Caco-2 (cell line): ENCODE data around the gene TACO1. TPM values are rescaled to one million over a fixed set of nuclear protein-coding genes. Genes with fewer than 3 reads are reported as not detected.

ENCODE experiments used
- BruUV-seq: library from RNA; stranded (reverse); fragments of 400-500 nt; replicated peaks from 2 replicates; lab custom pipeline; 2021; lab: Mats Ljungman, UMichigan
- CTCF ChIA-PET: fragments of 300-600 bp; sonication (Branson Sonifier 250); formaldehyde crosslinking; loops from one replicate; lab custom pipeline; 2022; ENCODE audit warnings: antibody characterized with exemption; lab: Charles Lee
- POLR2A ChIA-PET: fragments of 300-600 bp; sonication (Branson Sonifier 250); formaldehyde crosslinking; loops from one replicate; lab custom pipeline; 2022; ENCODE audit warnings: antibody characterized with exemption; lab: Charles Lee
- DNase-seq, 2 experiments: peaks; one replicate each; pipeline versions ENCODE4 v3.0.0 to v3.0.0-alpha.2; 2020 to 2022
- H3K27me3 ChIP-seq: replicated peaks from 2 replicates; pipeline ENCODE4 v1.6.0; 2011; ENCODE audit warnings: low read length; ENCODE audit not compliant: control insufficient read depth, insufficient read depth
- H3K36me3 ChIP-seq: 2 replicates; pipeline ENCODE4 v1.5.1; 2011; ENCODE audit warnings: low read length; ENCODE audit not compliant: control insufficient read depth, insufficient read depth
- H3K4me1 ChIP-seq: fragments of 250-450 bp; sonication (Bioruptor Pico); 2 replicates; pipeline ENCODE4 v1.5.1; 2020; ENCODE audit warnings: mild to moderate bottlenecking
- H3K4me3 ChIP-seq: 2 replicates; pipeline ENCODE4 v1.5.1; 2011; ENCODE audit warnings: low read depth, mild to moderate bottlenecking, control low read depth, low read length
- H3K9me3 ChIP-seq: fragments of 250-450 bp; sonication (Bioruptor Pico); 2 replicates; pipeline ENCODE4 v1.5.1; 2020; ENCODE audit warnings: mild to moderate bottlenecking, moderate library complexity
- H3K27ac Mint-ChIP-seq: one replicate; pipeline ENCODE4 v1.8.0; 2022; ENCODE audit warnings: mixed read lengths; ENCODE audit not compliant: unreplicated experiment
- H3K27me3 Mint-ChIP-seq: one replicate; pipeline ENCODE4 v1.8.0; 2022; ENCODE audit warnings: mixed read lengths; ENCODE audit not compliant: insufficient read depth, unreplicated experiment
- H3K36me3 Mint-ChIP-seq: one replicate; pipeline ENCODE4 v1.8.0; 2022; ENCODE audit warnings: mild to moderate bottlenecking, mixed read lengths; ENCODE audit not compliant: insufficient read depth, unreplicated experiment
- H3K4me1 Mint-ChIP-seq: one replicate; pipeline ENCODE4 v1.8.0; 2022; ENCODE audit warnings: low read depth, mixed read lengths; ENCODE audit not compliant: unreplicated experiment
- H3K4me3 Mint-ChIP-seq: one replicate; pipeline ENCODE4 v1.8.0; 2022; ENCODE audit warnings: mild to moderate bottlenecking, moderate library complexity, mixed read lengths; ENCODE audit not compliant: unreplicated experiment
- H3K9me3 Mint-ChIP-seq: one replicate; pipeline ENCODE4 v1.8.0; 2022; ENCODE audit warnings: mixed read lengths; ENCODE audit not compliant: unreplicated experiment
- CTCF ChIP-seq, 2 experiments: fragments of 200-600 bp in 1 of 2; IDR thresholded peaks; 1 replicate in 1 of 2; 2 replicates in 1 of 2; pipeline versions ENCODE4 v1.5.1 to v1.8.0; 2011 to 2022; ENCODE audit warnings: antibody characterized with exemption in 1 of 2, control low read depth in 1 of 2, inconsistent platforms in 1 of 2, low read depth in 1 of 2, low read length in 1 of 2, mild to moderate bottlenecking in 1 of 2, moderate library complexity in 1 of 2; ENCODE audit not compliant: insufficient read depth in 1 of 2, severe bottlenecking in 1 of 2, unreplicated experiment in 1 of 2
- intact Hi-C: fragments of 100-400 bp; cut with micrococcal nuclease; formaldehyde crosslinking; loops from one replicate; pipeline ENCODE4 v1.10.0; 2022; ENCODE audit not compliant: unreplicated experiment
- total RNA-seq: library from RNA; stranded (reverse); gene quantifications from 2 replicates; pipeline ENCODE4 v1.2.3, GENCODE V29; 2022

TACO1 gene
- total RNA-seq, 1 experiment from 2014 or later: 29.1 TPM

- POLR2A ChIA-PET: no interaction called here
- no peaks in the 10 kb centered on the region for H3K9me3 ChIP-seq
Measured at GRCh38 chr17:63589646-63590045, 11.0 kb upstream of the TACO1 start.

GRCh38 chr17:63592797-63593196 is 7.9 kb upstream of the TACO1 start:
- no peak for TF ChIP-seq CTCF (IDR thresholded peaks at IDR 0.05; ENCODE audit: insufficient read depth in 1 of 2, low read depth in 1 of 2, low read length in 1 of 2, severe bottlenecking in 1 of 2, unreplicated experiment in 1 of 2)
- Histone ChIP-seq H3K4me3 (no peak overlapping the region), H3K36me3 (peaks cover 4% of the 10 kb centered on the region), H3K9me3 (no peaks in the 10 kb centered on the region), H3K27me3 (no peaks in the 10 kb centered on the region), H3K4me1 (no peaks in the 10 kb centered on the region)
- intact Hi-C loops: no loop called here
- Mint-ChIP-seq H3K4me3 (no peak overlapping the region), H3K27ac (no peak overlapping the region), H3K27me3 (no peaks in the 10 kb centered on the region), H3K9me3 (no peaks in the 10 kb centered on the region), H3K36me3 (peaks cover 45% of the 10 kb centered on the region), H3K4me1 (no peaks in the 10 kb centered on the region)
- ChIA-PET POLR2A (no interaction called here), CTCF (no interaction called here)
- DNase-seq: no peak
- BruUV-seq: no TSS peak

More at GRCh38 chr17:63589646-63590045, 11.0 kb upstream of the TACO1 start:
- Histone ChIP-seq H3K36me3 (peaks cover 4% of the 10 kb centered on the region), H3K4me3 (no peak overlapping the region), H3K4me1 (no peaks in the 10 kb centered on the region), H3K27me3 (no peaks in the 10 kb centered on the region)
- intact Hi-C loops: no loop called here
- Mint-ChIP-seq H3K27ac (no peak overlapping the region), H3K36me3 (peaks cover 48% of the 10 kb centered on the region), H3K9me3 (no peaks in the 10 kb centered on the region), H3K4me3 (no peak overlapping the region), H3K27me3 (no peaks in the 10 kb centered on the region), H3K4me1 (no peaks in the 10 kb centered on the region)
- no peak for DNase-seq
- CTCF ChIA-PET: no interaction called here
- no peak for TF ChIP-seq CTCF (IDR thresholded peaks at IDR 0.05; ENCODE audit: insufficient read depth in 1 of 2, low read depth in 1 of 2, low read length in 1 of 2, severe bottlenecking in 1 of 2, unreplicated experiment in 1 of 2)
- no TSS peak for BruUV-seq

GRCh38 chr17:63595132-63595531 is 5.6 kb upstream of the TACO1 start:
- DNase-seq: no peak
- Mint-ChIP-seq H3K9me3 (no peaks in the 10 kb centered on the region), H3K36me3 (peaks cover 31% of the 10 kb centered on the region), H3K27ac (no peak overlapping the region), H3K27me3 (no peaks in the 10 kb centered on the region), H3K4me1 (peaks cover 4% of the 10 kb centered on the region), H3K4me3 (no peak overlapping the region)
- H3K9me3 ChIP-seq: no peaks in the 10 kb centered on the region
- peaks cover 2% of the 10 kb centered on the region; the same call in 1 of the 2 replicates for H3K4me1 ChIP-seq
- no peaks in the 10 kb centered on the region for H3K27me3 ChIP-seq
- H3K4me3 ChIP-seq: no peak overlapping the region
- BruUV-seq: no TSS peak
- intact Hi-C loops: no loop called here
- peaks cover 1% of the 10 kb centered on the region for H3K36me3 ChIP-seq
- ChIA-PET POLR2A (no interaction called here), CTCF (no interaction called here)
- no peak for TF ChIP-seq CTCF (IDR thresholded peaks at IDR 0.05; ENCODE audit: insufficient read depth in 1 of 2, low read depth in 1 of 2, low read length in 1 of 2, severe bottlenecking in 1 of 2, unreplicated experiment in 1 of 2)
